A549 (cell line): ENCODE measurements around the gene COPS9.

ENCODE experiments used
- CHD2 ChIP-seq: fragments of 150-350 bp; IDR thresholded peaks from 2 replicates; pipeline ENCODE4 v1.6.1; 2014; ENCODE audit warnings: low read length; ENCODE audit not compliant: partially characterized antibody
- CHD4 ChIP-seq: fragments of 200-600 bp; sonication (generic); IDR thresholded peaks from 2 replicates; pipeline ENCODE4 v1.6.1; 2016; ENCODE audit warnings: antibody characterized with exemption, mild to moderate bottlenecking, borderline replicate concordance
- CTCF ChIP-seq: fragments of >200 bp; sonication (Bioruptor Twin); formaldehyde crosslinking; IDR thresholded peaks from 3 replicates; pipeline ENCODE4 v1.5.1; 2016
- ESRRA ChIP-seq: fragments of 150-350 bp; IDR thresholded peaks from 2 replicates; pipeline ENCODE4 v1.6.1; 2014; ENCODE audit warnings: mild to moderate bottlenecking, low read length, borderline replicate concordance
- JUN ChIP-seq, 2 experiments: fragments of >200 bp; sonication (Bioruptor Twin); formaldehyde crosslinking; IDR thresholded peaks; 2 replicates in 1 of 2; 3 replicates in 1 of 2; pipeline ENCODE4 v1.6.1; 2016 to 2017
- POLR2A ChIP-seq: IDR thresholded peaks from 2 replicates; pipeline ENCODE4 v1.6.1; 2012; ENCODE audit warnings: mild to moderate bottlenecking, low read length
- REST ChIP-seq: fragments of 200-600 bp; sonication (generic); IDR thresholded peaks from 2 replicates; pipeline ENCODE4 v1.6.1; 2016; ENCODE audit warnings: antibody characterized with exemption, mild to moderate bottlenecking, moderate library complexity
- USF2 ChIP-seq: fragments of 450-650 bp; IDR thresholded peaks from 2 replicates; pipeline ENCODE4 v1.6.1; 2014; ENCODE audit warnings: antibody characterized with exemption

- TF ChIP-seq CTCF (no peak), POLR2A (no peak), USF2 (no peak), ESRRA (no peak), CHD2 (no peak), JUN (IDR thresholded peaks at IDR 0.05) (no peak), CHD4 (no peak), REST (no peak)
Measured at GRCh38 chr2:240161087-240161750, 25.1 kb upstream of the COPS9 start.
